K562 (cell line): ENCODE results near the gene HERPUD2. TPM values are rescaled to one million over a fixed set of nuclear protein-coding genes. Genes with fewer than 3 reads are reported as not detected.

Source experiments
- ATAC-seq: fragments of 200-7000 bp; cut with Tn5 transposase; 3 replicates; pipeline ENCODE4 v1.9.1; 2020; ENCODE audit warnings: moderate library complexity
- BruUV-seq: library from RNA; stranded (reverse); fragments of 400-500 nt; replicated peaks from 2 replicates; lab custom pipeline; 2021; lab: Mats Ljungman, UMichigan
- CTCF ChIA-PET: fragments of 300-600 bp; formaldehyde crosslinking; extraction: SDS; loops from one replicate; lab custom pipeline; 2021; ENCODE audit warnings: low intra/inter-chr PET ratio; lab: Yijun Ruan, JAX
- POLR2A ChIA-PET: fragments of 300-600, 350-650 bp; sonication (Branson Sonifier 250); formaldehyde crosslinking; extraction: SDS; loops from one replicate; lab custom pipeline; 2021; ENCODE audit warnings: antibody characterized with exemption, inconsistent platforms; lab: Yijun Ruan, JAX
- DNase-seq, 4 experiments: peaks; one replicate each; pipeline versions ENCODE4 v3.0.0 to v3.0.0-alpha.2; 2011 to 2018; ENCODE audit warnings: low spot score in 3 of 4, mixed read lengths in 3 of 4; ENCODE audit errors: extremely low read depth in 1 of 4
- FAIRE-seq: peaks from 2 replicates; lab custom pipeline; 2011; peaks lifted over from hg19 to GRCh38; lab: Jason Lieb, UNC
- H2AFZ ChIP-seq: 2 replicates; pipeline ENCODE4 v1.6.0; 2011; ENCODE audit warnings: low read depth, low read length, control low read depth, inconsistent platforms
- H3K27ac ChIP-seq: fragments of 200-600 bp; 3 replicates; pipeline ENCODE4 v1.8.0; 2011; ENCODE audit warnings: low read depth, mild to moderate bottlenecking, control low read depth, inconsistent platforms, low read length, moderate library complexity, mixed read lengths; ENCODE audit errors: extremely low read depth
- H3K27me3 ChIP-seq, 2 experiments: fragments of 300-600 bp in 1 of 2; 2 replicates in 1 of 2; 3 replicates in 1 of 2; pipeline versions ENCODE4 v1.6.0 to v1.8.0; 2011; ENCODE audit warnings: inconsistent platforms in 2 of 2, low read length in 2 of 2, mild to moderate bottlenecking in 1 of 2, mixed read lengths in 1 of 2, moderate library complexity in 1 of 2; ENCODE audit not compliant: control insufficient read depth in 2 of 2, insufficient read depth in 2 of 2
- H3K36me3 ChIP-seq: fragments of 300-600 bp; 3 replicates; pipeline ENCODE4 v1.8.0; 2011; ENCODE audit warnings: mild to moderate bottlenecking, low read length, inconsistent platforms; ENCODE audit not compliant: control insufficient read depth, insufficient read depth
- H3K4me1 ChIP-seq, 2 experiments: fragments of 200-600 bp in 1 of 2; replicated peaks in 1 of 2; 2 replicates in 1 of 2; 3 replicates in 1 of 2; pipeline versions ENCODE4 v1.5.1 to v1.8.0; 2011; ENCODE audit warnings: inconsistent platforms in 2 of 2, low read length in 2 of 2, mild to moderate bottlenecking in 1 of 2, mixed read lengths in 1 of 2, moderate library complexity in 1 of 2; ENCODE audit not compliant: control insufficient read depth in 2 of 2, insufficient read depth in 2 of 2
- H3K4me2 ChIP-seq: 2 replicates; pipeline ENCODE4 v1.6.1; 2011; ENCODE audit warnings: low read length, control low read depth, inconsistent platforms, mixed read lengths; ENCODE audit not compliant: insufficient read depth
- H3K4me3 ChIP-seq: fragments of 200-600 bp; sonication (generic), shearing (Covaris generic); 2 replicates; pipeline ENCODE4 v1.5.1; 2016; ENCODE audit warnings: control low read depth, inconsistent platforms
- H3K79me2 ChIP-seq: fragments of 200-600 bp; 3 replicates; pipeline ENCODE4 v1.8.0; 2011; ENCODE audit warnings: low read length, inconsistent platforms; ENCODE audit not compliant: control insufficient read depth, insufficient read depth
- H3K9ac ChIP-seq, 2 experiments: 2 replicates each; pipeline versions ENCODE4 v1.6.0 to v1.6.1; 2011; ENCODE audit warnings: low read depth in 2 of 2, low read length in 2 of 2, control low read depth in 1 of 2, inconsistent platforms in 1 of 2, mild to moderate bottlenecking in 1 of 2, mixed read lengths in 1 of 2; ENCODE audit not compliant: insufficient read depth in 1 of 2
- H3K9me1 ChIP-seq: one replicate; pipeline ENCODE4 v1.6.0; 2011; ENCODE audit warnings: inconsistent platforms, mild to moderate bottlenecking, low read length, moderate library complexity; ENCODE audit not compliant: control insufficient read depth, insufficient read depth
- H3K9me3 ChIP-seq: replicated peaks from 2 replicates; pipeline ENCODE4 v1.5.1; 2011; ENCODE audit warnings: low read depth, low read length, inconsistent platforms; ENCODE audit not compliant: control insufficient read depth, insufficient read depth
- H4K20me1 ChIP-seq: replicated peaks from 2 replicates; pipeline ENCODE4 v1.6.1; 2011; ENCODE audit warnings: low read length, inconsistent platforms, mixed read lengths; ENCODE audit not compliant: control insufficient read depth, insufficient read depth
- DPF2 ChIP-seq: fragments of 450-650 bp; IDR thresholded peaks from 2 replicates; pipeline ENCODE4 v1.6.1; 2016
- EP400 ChIP-seq: fragments of 450-650 bp; IDR thresholded peaks from 2 replicates; pipeline ENCODE4 v1.6.1; 2017; ENCODE audit warnings: antibody characterized with exemption, mild to moderate bottlenecking, moderate library complexity
- MEF2A ChIP-seq: IDR thresholded peaks from 2 replicates; pipeline ENCODE4 v1.6.1; 2011; ENCODE audit warnings: low read depth, mild to moderate bottlenecking, low read length, moderate library complexity; ENCODE audit not compliant: control insufficient read depth
- RB1 ChIP-seq: fragments of 450-650 bp; IDR thresholded peaks from 2 replicates; pipeline ENCODE4 v1.6.1; 2017; ENCODE audit warnings: low read depth, mild to moderate bottlenecking
- ZFP36 ChIP-seq: fragments of 150-350 bp; IDR thresholded peaks from 2 replicates; pipeline ENCODE4 v1.6.1; 2018; ENCODE audit warnings: low read length, low read depth; ENCODE audit not compliant: partially characterized antibody
- WGBS: fragments of 100-300 bp; shearing (Covaris generic); methylation state at CpG from one replicate; pipeline ENCODE4 v1.1.6; 2016; ENCODE audit warnings: low coverage, mixed read lengths; ENCODE audit not compliant: insufficient coverage; ENCODE audit errors: missing lambda C conversion rate; 5-methylcytosine and 5-hydroxymethylcytosine counted together
- in situ Hi-C: fragments of 300-500 bp; cut with MboI; formaldehyde crosslinking; loops from 4 replicates; pipeline ENCODE4 v1.15.0; 2018; ENCODE audit warnings: inconsistent platforms, mixed read lengths
- intact Hi-C: fragments of 100-400 bp; cut with micrococcal nuclease; formaldehyde crosslinking; loops from 2 replicates; pipeline ENCODE4 v1.14.2; 2022
- polyA plus RNA-seq, 8 experiments: library from polyadenylated mRNA; depleted of rRNA in 4 of 8; stranded (reverse) in 5 of 8; unstranded in 3 of 8; fragments of >200 nt; fragmentation: Nextera tagmentation in 2 of 8; fragmentation: Illumina TruSeq in 1 of 8; extraction: Ambion mirVana in 2 of 8; extraction: Trizol in 1 of 8; gene quantifications; 2 replicates each; pipeline versions ENCODE4 v1.2.1 to v1.2.3, GENCODE V29; 2011 to 2014; ENCODE audit warnings: inconsistent platforms in 1 of 8, missing spikeins in 1 of 8
- total RNA-seq, 7 experiments: library from RNA; depleted of rRNA in 6 of 7; stranded (reverse); fragments of >200 nt in 6 of 7; fragmentation: Illumina TruSeq in 2 of 7; extraction: Trizol in 2 of 7; gene quantifications; 2 replicates each; pipeline versions ENCODE4 v1.2.1 to v1.2.3, GENCODE V29; 2011 to 2021; ENCODE audit warnings: low replicate concordance in 1 of 7
- TF ChIP-seq, protein P1 (sequence below): sonication (generic); formaldehyde crosslinking; IDR thresholded peaks from 2 replicates; pipeline ENCODE4 v1.9.0; 2022; ENCODE audit warnings: mild to moderate bottlenecking, missing genetic modification reagents
- TF ChIP-seq, protein P2 (sequence below): fragments of 450-650 bp; conservative IDR thresholded peaks from 2 replicates; pipeline ENCODE4 v1.6.1; 2016; ENCODE audit warnings: missing genetic modification characterization, low read depth, mild to moderate bottlenecking, control low read depth, missing compliant biosample characterization
- TF ChIP-seq, protein P3 (sequence below): fragments of 250-450 bp; sonication (Bioruptor Pico); IDR thresholded peaks from 2 replicates; pipeline ENCODE4 v1.4.0; 2020; ENCODE audit warnings: mild to moderate bottlenecking, moderate library complexity, borderline replicate concordance
- TF ChIP-seq, protein P4 (sequence below): fragments of 250-450 bp; sonication (Bioruptor Pico); IDR thresholded peaks from 2 replicates; pipeline ENCODE4 v1.5.0; 2021; ENCODE audit warnings: mild to moderate bottlenecking, moderate library complexity
- TF ChIP-seq, protein P5 (sequence below): fragments of 200-800 bp; sonication (Bioruptor generic); IDR thresholded peaks from 2 replicates; pipeline ENCODE4 v1.6.1; 2017; ENCODE audit warnings: missing genetic modification characterization, missing compliant biosample characterization
- TF ChIP-seq, protein P6 (sequence below): fragments of 250-450 bp; sonication (Bioruptor Pico); IDR thresholded peaks from 2 replicates; pipeline ENCODE4 v1.5.0; 2020; ENCODE audit warnings: mild to moderate bottlenecking

Gene HERPUD2
- total and polyA plus RNA-seq, 9 of the 15 experiments (the other 6 are each of a cell fraction or from before 2014, with no cell fraction given) = 4.1 to 28.5 (median 12.3) TPM

DNA sequence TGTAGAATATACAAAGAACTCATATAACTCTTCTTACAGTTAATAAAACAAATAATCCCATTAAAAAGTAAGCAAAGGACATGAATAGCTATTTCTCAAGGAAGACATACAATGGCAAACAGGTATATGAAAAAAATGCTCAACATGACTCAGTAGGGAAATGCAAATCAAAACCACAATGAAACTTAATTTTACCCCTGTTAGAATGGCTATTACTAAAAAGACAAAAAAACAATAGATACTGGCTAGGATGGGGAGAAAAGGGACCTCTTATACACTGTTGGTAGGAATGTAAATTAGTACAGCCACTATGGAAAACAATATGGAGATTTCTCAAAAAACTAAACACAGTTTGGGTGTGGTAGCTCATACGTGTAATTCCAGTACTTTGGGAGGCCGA lies 37.8 kb downstream of the HERPUD2 start:
- ATAC-seq (no peak), FAIRE-seq (no peak), DNase-seq (no peak)
- Histone ChIP-seq H2AFZ (no peak overlapping the region), H3K9me1 (no peaks in the 10 kb centered on the region), H3K9me3 (no peaks in the 10 kb centered on the region), H3K27me3 (no peaks in the 10 kb centered on the region), H3K9ac (no peak overlapping the region), H3K79me2 (no peaks in the 10 kb centered on the region), H3K4me2 (no peak overlapping the region), H3K4me3 (no peak overlapping the region), H3K4me1 (no peaks in the 10 kb centered on the region; a peak in 1 of 5 replicates), H3K27ac (no peak overlapping the region), H3K36me3 (no peaks in the 10 kb centered on the region; the same call in 2 of the 3 replicates), H4K20me1 (no peaks in the 10 kb centered on the region; the same call in 1 of the 2 replicates)
- no TSS peak for BruUV-seq
- in situ Hi-C loops = no loop called here
- intact Hi-C loops = no loop called here
- CTCF ChIA-PET = no interaction called here
- POLR2A ChIA-PET = interaction anchor here (0.7 kb wide), 1 partner anchor 8 kb away, joined by 3 read pairs; no protein-coding TSS in a partner anchor
- WGBS = 89% methylated on average over 2 of the region's 2 CpGs
- TF ChIP-seq, protein P1, sequence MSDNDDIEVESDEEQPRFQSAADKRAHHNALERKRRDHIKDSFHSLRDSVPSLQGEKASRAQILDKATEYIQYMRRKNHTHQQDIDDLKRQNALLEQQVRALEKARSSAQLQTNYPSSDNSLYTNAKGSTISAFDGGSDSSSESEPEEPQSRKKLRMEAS = no peak
- TF ChIP-seq MEF2A (no peak), ZFP36 (no peak), EP400 (no peak), DPF2 (no peak), RB1 (no peak)
- TF ChIP-seq, protein P2, sequence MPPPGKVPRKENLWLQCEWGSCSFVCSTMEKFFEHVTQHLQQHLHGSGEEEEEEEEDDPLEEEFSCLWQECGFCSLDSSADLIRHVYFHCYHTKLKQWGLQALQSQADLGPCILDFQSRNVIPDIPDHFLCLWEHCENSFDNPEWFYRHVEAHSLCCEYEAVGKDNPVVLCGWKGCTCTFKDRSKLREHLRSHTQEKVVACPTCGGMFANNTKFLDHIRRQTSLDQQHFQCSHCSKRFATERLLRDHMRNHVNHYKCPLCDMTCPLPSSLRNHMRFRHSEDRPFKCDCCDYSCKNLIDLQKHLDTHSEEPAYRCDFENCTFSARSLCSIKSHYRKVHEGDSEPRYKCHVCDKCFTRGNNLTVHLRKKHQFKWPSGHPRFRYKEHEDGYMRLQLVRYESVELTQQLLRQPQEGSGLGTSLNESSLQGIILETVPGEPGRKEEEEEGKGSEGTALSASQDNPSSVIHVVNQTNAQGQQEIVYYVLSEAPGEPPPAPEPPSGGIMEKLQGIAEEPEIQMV (tag) = no peak
- TF ChIP-seq, protein P3, sequence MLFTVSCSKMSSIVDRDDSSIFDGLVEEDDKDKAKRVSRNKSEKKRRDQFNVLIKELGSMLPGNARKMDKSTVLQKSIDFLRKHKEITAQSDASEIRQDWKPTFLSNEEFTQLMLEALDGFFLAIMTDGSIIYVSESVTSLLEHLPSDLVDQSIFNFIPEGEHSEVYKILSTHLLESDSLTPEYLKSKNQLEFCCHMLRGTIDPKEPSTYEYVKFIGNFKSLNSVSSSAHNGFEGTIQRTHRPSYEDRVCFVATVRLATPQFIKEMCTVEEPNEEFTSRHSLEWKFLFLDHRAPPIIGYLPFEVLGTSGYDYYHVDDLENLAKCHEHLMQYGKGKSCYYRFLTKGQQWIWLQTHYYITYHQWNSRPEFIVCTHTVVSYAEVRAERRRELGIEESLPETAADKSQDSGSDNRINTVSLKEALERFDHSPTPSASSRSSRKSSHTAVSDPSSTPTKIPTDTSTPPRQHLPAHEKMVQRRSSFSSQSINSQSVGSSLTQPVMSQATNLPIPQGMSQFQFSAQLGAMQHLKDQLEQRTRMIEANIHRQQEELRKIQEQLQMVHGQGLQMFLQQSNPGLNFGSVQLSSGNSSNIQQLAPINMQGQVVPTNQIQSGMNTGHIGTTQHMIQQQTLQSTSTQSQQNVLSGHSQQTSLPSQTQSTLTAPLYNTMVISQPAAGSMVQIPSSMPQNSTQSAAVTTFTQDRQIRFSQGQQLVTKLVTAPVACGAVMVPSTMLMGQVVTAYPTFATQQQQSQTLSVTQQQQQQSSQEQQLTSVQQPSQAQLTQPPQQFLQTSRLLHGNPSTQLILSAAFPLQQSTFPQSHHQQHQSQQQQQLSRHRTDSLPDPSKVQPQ (CRISPR knock-in tag) = no peak
- TF ChIP-seq, protein P4, sequence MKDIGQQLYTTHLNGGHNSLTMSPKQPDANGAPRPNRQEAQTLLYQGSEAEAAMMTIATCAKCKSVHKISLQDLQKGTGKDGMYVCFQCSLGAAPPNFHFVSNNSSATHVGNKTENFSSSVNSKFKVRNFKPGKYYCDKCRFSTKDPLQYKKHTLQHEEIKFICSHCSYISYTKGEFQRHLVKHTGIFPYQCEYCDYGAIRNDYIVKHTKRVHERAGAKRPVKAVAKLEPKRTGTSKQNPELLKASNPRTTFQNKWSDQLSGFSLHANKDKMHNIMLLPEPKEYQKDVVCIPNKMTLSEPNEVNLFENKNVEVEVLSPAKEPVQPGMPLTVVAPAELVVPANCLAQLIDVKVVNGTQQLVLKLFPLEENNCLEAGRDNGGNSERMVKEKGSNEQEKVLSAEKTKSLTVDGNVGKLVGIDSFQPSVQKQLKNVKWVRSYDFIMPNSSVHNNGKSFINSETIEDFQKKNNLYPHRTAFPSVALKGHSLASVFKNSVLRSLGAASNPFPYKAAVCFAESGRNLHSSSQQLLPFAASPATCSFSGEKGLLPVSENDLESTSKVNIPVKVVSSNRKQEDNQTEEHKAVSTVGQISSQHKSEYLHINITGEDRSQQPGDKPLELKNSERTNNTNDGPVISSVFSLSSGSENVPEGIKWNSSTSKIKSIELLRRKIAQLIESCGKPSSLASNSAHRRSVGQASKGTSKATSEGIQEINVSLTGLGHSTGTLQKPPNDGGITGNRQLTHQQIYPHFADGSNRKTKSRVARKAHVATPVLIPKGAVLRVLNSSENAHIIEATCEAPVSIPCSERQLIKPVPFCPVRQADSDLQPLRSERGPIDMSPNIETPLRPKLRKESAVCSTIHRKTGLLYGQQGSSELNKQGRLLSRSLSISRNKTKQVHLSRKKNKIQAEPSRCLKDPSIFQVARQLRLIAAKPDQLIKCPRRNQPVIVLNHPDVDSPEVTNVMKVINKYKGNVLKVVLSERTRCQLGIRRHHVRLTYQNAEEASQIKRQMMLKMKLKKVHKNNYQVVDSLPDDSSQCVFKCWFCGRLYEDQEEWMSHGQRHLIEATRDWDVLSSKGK = no peak
- TF ChIP-seq, protein P5, sequence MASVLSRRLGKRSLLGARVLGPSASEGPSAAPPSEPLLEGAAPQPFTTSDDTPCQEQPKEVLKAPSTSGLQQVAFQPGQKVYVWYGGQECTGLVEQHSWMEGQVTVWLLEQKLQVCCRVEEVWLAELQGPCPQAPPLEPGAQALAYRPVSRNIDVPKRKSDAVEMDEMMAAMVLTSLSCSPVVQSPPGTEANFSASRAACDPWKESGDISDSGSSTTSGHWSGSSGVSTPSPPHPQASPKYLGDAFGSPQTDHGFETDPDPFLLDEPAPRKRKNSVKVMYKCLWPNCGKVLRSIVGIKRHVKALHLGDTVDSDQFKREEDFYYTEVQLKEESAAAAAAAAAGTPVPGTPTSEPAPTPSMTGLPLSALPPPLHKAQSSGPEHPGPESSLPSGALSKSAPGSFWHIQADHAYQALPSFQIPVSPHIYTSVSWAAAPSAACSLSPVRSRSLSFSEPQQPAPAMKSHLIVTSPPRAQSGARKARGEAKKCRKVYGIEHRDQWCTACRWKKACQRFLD (CRISPR knock-in tag) = no peak
- TF ChIP-seq, protein P6, sequence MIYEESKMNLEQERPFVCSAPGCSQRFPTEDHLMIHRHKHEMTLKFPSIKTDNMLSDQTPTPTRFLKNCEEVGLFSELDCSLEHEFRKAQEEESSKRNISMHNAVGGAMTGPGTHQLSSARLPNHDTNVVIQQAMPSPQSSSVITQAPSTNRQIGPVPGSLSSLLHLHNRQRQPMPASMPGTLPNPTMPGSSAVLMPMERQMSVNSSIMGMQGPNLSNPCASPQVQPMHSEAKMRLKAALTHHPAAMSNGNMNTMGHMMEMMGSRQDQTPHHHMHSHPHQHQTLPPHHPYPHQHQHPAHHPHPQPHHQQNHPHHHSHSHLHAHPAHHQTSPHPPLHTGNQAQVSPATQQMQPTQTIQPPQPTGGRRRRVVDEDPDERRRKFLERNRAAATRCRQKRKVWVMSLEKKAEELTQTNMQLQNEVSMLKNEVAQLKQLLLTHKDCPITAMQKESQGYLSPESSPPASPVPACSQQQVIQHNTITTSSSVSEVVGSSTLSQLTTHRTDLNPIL (CRISPR knock-in tag) = no peak
